CD1c-positive myeloid dendritic cell (primary cell): Measurements from ENCODE around the gene GNAO1.
A peak's percentile ranks its signal among the peaks of the same experiment; 100 is the strongest.

ENCODE experiments used
- DNase-seq: peaks from one replicate; pipeline ENCODE4 v3.0.0-alpha.2; 2016; ENCODE audit errors: extremely low spot score

The GNAO1 gene

DNA sequence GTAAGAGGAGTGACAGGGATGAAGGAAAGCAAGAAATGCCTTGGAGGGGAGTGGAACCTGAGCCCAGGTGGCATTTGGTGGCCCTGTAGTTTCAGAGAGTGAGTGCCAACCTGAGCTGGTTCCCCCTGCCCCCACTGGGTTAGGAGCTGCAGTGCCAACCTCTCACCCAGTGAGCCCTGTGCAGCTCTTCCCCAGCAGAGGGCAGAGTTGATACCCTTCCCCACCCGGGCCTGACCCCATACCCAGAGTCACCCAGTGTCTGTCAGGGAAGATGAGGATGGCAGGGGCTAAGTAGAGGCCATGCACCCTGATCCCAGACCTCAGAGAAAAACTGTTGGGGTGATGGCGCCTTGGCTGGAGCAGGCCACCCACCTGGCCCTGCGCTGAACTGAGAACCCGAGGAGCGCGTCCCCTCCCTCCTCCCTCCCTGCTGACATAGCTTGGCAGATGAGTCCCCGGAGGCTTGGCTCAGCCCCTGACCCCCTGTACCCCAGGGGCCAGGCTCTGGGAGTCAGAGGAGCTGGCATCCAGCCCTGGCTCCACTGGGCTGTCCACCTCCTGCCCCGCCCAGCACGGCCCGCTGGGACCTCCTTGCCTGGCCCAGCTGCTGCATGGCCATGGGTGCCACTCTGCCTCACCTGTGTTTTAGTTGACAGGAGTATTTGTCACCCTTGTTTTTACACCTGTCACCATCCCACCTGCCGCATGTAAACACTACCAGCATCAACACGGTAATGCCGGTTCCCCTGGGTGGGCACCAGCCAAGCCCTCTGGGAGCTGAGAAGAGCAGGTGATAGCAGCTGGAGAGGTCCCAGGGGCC lies 120.1 kb downstream of the GNAO1 start:
- no peak for DNase-seq

- DNase-seq: no peak
These were observed 120.7 kb downstream of the GNAO1 start for GRCh38 chr16:56312028-56312300.

DNA sequence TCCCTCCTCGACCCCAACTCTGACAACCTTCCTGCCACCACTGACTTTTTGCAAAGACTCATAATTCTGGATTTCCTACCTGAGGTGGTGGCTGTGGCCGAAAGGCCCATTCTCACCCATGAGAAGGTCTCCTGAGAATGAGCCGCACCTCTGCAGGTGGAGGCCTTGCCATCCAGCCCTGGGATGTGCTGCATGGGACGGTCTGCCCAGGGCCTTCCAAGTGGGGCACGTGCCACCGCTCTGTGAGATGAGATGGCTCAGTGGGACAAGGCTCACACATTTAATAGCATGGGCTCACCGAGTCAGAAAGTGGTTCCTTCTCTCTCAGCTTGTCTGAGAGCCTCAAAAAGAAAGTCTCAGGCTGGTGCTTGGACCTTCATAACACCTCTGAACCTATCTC lies 121.3 kb downstream of the GNAO1 start:
- DNase-seq: no peak

GRCh38 chr16:56314244-56314850 lies 123.1 kb downstream of the GNAO1 start:
- DNase-seq: no peak

- no peak for DNase-seq
These were observed 124.7 kb downstream of the GNAO1 start for GRCh38 chr16:56315955-56316354.

GRCh38 chr16:56316545-56316944 lies 125.3 kb downstream of the GNAO1 start:
- DNase-seq: no peak

DNA sequence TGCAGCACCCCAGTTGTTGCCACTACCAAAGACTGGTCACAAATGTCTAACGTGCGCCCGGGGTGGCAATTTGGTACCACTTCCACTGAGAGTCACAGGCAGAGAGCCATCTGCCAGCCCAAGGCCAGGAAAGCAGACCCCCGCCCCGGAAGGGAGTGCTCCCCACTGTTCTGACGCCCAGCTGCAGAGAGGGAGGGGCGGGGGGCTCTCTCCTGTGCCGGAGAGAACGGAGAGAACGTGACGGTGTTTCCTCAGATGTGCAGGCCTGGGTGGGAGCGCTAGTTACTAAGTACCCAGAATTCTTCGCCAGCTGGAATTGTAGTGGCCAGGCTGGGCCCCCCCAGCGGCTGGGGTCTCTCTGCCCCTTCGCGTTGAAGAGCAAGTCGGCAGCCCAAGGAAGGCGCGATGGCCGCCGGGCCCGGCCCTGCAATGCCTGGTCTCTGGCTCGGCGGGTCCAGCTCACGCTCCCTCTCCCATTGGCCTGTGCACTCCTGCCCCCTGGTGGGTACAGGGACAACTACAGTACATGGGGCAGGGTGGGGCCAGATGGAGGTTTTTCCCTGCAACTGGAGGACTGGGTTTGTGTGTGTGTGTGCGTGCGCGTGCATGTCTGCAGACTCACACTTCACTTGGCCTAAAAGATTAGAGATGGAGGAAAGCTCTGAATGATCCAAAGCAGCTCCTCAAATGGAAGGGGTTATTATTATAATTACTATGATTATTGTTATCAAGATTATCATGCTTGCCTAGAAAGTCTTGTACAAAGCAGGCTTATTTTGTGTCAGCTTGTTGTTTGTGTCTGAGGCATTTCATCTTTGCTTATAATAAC lies 126.9 kb downstream of the GNAO1 start:
- DNase-seq: peak; percentile 79

DNA sequence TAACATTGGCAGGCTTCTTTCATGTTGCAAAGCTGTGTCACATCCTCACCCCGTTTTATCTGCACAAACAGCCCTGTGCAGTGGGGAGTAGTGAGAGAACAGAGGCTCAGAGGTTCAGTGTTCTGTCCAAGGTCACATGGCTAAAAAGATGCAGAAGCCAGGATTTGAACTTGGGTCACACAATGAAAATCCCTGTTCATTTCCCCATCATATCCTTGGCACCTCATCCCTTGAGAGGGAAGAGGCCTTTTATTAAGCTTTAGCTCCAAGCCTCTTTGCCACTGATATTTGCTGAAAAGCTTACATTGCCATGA lies 127.5 kb downstream of the GNAO1 start:
- no peak for DNase-seq

GRCh38 chr16:56319376-56319775 lies 128.1 kb downstream of the GNAO1 start:
- no peak for DNase-seq

- no peak for DNase-seq
These were observed 128.8 kb downstream of the GNAO1 start for GRCh38 chr16:56320056-56320455.

- DNase-seq: no peak
These were observed 129.7 kb downstream of the GNAO1 start for GRCh38 chr16:56320811-56321558.

GRCh38 chr16:56321571-56321970 lies 130.3 kb downstream of the GNAO1 start:
- no peak for DNase-seq

GRCh38 chr16:56324406-56324805 lies 133.1 kb downstream of the GNAO1 start:
- DNase-seq: no peak

DNA sequence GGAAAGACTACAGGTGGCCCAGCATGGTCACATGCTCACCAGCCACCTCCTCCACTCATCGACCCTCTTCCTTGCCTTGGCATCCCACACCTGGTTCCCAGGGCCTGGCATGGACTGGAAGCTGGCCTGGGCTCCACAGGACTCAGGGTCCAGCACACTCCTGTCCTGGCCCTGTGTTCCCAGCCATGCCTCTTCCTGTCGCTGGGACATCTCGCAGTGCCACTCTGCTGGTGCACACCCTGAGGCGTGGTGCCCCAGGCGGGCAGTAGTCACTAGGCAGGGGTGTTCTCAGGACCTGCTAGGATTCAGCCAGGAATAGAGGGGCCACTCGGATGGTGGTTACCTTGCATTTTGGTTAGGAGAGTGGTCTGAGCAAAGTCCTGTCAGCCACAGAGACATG lies 134.7 kb downstream of the GNAO1 start:
- no peak for DNase-seq

DNA sequence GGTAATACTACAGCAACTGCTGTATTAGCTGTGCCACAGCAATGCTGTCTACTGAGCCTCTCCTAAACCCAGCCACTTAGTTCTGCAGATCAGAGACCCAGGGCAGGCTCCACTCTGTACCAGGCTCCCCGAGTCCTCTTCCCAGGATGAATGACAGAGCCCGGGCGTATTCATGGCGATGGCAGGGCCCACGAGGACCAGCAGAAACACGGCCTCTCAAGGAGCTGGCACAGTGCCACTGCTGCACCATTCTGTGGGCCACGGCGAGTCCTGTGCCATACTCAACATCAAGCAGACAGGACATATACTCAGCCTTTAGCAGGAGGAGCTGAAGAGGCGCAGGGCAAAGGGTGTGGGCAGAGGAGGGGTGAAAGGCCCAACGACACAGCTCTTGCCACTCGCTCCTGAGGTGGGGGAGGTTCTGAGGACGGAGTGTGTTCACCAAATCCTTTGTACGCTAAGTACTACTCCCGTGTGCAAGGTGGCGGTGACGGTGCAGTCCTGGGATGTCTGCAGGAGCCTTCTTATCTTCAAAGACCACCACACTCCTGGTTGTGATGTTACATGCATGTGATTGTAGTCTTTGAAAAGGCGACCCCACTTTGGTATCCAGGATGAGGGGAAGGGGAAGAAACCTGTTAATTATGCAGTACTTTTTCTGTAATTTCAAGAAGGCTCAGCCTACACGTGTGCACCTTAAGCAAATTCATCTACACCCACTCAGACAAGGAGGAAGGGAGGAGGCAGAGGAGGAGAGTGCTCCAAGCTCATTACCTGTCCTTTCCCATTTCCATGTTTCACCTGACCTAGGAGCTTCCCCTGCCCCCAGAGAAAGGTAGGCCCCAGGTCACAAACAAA lies 136.0 kb downstream of the GNAO1 start:
- no peak for DNase-seq

DNA sequence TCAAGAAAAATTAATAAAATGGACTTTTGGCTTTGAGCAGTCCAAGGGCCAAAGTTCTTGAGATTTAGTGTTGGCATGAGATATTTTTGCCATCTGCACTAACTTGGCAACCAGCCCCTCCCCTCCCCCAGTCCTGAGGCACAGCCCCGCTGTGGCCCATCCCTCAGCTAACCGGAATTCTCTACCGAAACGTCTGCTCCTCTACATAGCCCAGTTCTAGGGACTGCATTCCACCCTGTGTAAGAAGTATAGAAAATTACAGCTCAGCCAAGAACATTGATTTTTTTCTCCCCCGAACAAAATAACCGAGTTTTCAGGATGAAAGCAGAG lies 136.6 kb downstream of the GNAO1 start:
- DNase-seq: no peak

- DNase-seq: no peak
These were observed 137.2 kb downstream of the GNAO1 start for GRCh38 chr16:56328276-56329022.

DNA sequence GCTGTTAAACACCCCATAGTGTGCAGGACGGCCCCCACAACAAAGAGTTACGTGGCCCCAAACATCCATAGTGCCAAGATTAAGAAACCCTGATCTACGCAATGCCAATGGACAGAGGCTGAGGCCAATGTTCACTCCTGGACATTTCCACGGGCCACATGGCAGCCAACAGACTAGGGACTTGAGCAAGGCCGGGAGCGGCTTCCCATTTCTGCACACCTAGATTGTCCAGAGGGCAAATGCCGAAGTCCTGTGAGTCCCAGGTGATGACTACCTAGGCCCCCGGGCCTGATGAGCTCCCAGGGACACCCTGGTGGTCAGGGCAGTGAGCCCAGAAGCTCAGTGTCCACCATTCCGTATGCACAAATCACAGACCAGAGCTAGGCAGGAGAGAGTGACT lies 138.6 kb downstream of the GNAO1 start:
- no peak for DNase-seq

GRCh38 chr16:56330476-56330875 lies 139.2 kb downstream of the GNAO1 start:
- DNase-seq: no peak

DNA sequence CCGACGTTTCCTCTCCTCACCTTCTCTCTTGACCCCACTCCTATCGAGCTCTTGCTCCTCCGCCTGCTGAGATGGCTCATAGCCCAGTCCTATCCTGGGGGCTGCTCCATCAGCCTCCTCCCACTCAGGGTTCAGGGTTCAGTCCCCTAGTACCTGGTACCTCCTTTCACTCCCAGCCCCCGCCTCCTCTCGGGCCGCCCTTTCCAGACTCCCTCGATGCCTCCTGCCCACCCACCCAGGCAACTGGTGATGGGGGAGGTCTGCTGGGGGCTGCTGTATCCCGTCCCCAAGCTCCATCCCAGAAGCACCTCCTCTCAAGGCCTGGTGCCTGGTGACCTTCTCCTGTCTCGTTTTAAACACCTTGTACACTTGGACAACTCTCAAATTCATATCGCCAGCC lies 140.1 kb downstream of the GNAO1 start:
- DNase-seq: no peak

DNA sequence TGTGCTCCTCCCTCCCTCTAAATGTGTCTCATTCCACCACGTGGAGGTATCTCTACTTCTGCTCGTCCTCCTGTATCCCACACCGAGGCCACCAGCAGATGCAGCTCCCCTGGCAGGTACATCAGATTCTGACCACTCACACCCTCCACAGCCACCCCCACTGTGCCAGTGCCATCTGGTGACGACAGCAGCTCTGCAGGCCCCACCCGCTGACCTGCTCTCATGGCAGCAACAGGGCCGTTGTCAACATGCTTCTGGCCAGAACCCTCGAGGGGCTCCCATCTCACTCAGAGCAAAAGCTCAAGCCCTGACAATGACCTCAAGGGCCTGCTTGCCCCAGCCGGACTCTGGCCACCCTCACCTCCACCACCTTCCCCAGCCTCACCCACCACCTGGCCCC lies 140.6 kb downstream of the GNAO1 start:
- DNase-seq: no peak
